ENCODE measurements around the gene TNFRSF1A.

TNFRSF1A gene

GRCh38 chr12:6341417-6342139, at the start of gene TNFRSF1A:
TNFRSF1A (minus strand) TSS chr12:6342076; CDS start chr12:6341814, 262 bp downstream.
- peak; percentile 61 for DNase-seq (ENCODE audit: low read depth)

- no peak for DNase-seq (ENCODE audit: low read depth)
These were observed 49.1 kb upstream of the TNFRSF1A start for GRCh38 chr12:6391013-6391412.

- no peak for DNase-seq (ENCODE audit: low read depth)
These were observed 48.4 kb upstream of the TNFRSF1A start for GRCh38 chr12:6390084-6390799.

GRCh38 chr12:6387541-6387940, 45.7 kb upstream of the TNFRSF1A start:
- DNase-seq (ENCODE audit: low read depth), result no peak

GRCh38 chr12:6386491-6386890, 44.6 kb upstream of the TNFRSF1A start:
- no peak for DNase-seq (ENCODE audit: low read depth)

GRCh38 chr12:6386038-6386437, 44.2 kb upstream of the TNFRSF1A start:
- DNase-seq (ENCODE audit: low read depth), result no peak

GRCh38 chr12:6384499-6385436, 42.9 kb upstream of the TNFRSF1A start:
- no peak for DNase-seq (ENCODE audit: low read depth)

GRCh38 chr12:6383572-6384498, 42.0 kb upstream of the TNFRSF1A start, which contains the start of gene LTBR:
LTBR (plus strand) TSS chr12:6384162; CDS start chr12:6384359, 197 bp downstream.
- DNase-seq (ENCODE audit: low read depth), result peak; percentile 63

- DNase-seq (ENCODE audit: low read depth), result no peak
These were observed 41.1 kb upstream of the TNFRSF1A start for GRCh38 chr12:6382982-6383381.

GRCh38 chr12:6382371-6382770, 40.5 kb upstream of the TNFRSF1A start:
- no peak for DNase-seq (ENCODE audit: low read depth)

- no peak for DNase-seq (ENCODE audit: low read depth)
These were observed 38.6 kb upstream of the TNFRSF1A start for GRCh38 chr12:6380141-6381121.

- DNase-seq (ENCODE audit: low read depth), result no peak
These were observed 37.0 kb upstream of the TNFRSF1A start for GRCh38 chr12:6378709-6379472.

GRCh38 chr12:6377667-6377994, 35.8 kb upstream of the TNFRSF1A start:
- DNase-seq (ENCODE audit: low read depth), result no peak

GRCh38 chr12:6376870-6377666, 35.2 kb upstream of the TNFRSF1A start:
- no peak for DNase-seq (ENCODE audit: low read depth)

GRCh38 chr12:6376079-6376869, 34.4 kb upstream of the TNFRSF1A start:
- no peak for DNase-seq (ENCODE audit: low read depth)

- no peak for DNase-seq (ENCODE audit: low read depth)
These were observed 33.6 kb upstream of the TNFRSF1A start, which contains the start of gene SCNN1A for GRCh38 chr12:6375269-6376078. SCNN1A (minus strand) TSS chr12:6375563; CDS start chr12:6374783, 780 bp downstream.

GRCh38 chr12:6374786-6375160, 32.9 kb upstream of the TNFRSF1A start:
- no peak for DNase-seq (ENCODE audit: low read depth)
